ENCODE data around the gene PIEZO2.

DNA sequence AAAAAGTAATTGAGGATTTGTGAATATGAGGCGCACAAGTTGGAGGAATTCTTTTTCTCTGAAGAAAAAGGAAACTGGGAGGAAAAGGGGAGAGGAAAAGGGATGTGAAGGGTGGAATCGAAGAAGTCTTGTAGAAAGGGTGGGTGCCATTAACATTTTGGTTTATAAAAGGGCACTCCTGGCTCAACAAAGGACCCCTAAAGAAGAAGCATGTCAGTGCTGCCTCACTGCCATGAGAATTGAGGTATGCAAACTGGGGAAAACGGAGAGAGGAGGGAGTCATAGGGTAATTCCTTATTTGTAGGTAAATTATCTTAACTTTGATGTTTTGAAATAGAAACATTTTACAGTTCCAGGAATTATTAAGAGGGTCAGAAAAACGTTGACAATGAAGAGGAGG is 416.4 kb downstream of the PIEZO2 start:
- TF ChIP-seq, protein P1, sequence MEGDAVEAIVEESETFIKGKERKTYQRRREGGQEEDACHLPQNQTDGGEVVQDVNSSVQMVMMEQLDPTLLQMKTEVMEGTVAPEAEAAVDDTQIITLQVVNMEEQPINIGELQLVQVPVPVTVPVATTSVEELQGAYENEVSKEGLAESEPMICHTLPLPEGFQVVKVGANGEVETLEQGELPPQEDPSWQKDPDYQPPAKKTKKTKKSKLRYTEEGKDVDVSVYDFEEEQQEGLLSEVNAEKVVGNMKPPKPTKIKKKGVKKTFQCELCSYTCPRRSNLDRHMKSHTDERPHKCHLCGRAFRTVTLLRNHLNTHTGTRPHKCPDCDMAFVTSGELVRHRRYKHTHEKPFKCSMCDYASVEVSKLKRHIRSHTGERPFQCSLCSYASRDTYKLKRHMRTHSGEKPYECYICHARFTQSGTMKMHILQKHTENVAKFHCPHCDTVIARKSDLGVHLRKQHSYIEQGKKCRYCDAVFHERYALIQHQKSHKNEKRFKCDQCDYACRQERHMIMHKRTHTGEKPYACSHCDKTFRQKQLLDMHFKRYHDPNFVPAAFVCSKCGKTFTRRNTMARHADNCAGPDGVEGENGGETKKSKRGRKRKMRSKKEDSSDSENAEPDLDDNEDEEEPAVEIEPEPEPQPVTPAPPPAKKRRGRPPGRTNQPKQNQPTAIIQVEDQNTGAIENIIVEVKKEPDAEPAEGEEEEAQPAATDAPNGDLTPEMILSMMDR (conservative IDR thresholded peaks at IDR 0.05; ENCODE audit: low read depth, low read length), result no peak
- TF ChIP-seq EZH2 (IDR thresholded peaks at IDR 0.05; ENCODE audit: borderline replicate concordance, low read depth, low read length, poor library complexity, severe bottlenecking), result no peak
